HG02678 (cell line): Measurements from ENCODE around the gene PNMA1.

Source experiments
- ATAC-seq: cut with Tn5 transposase; IDR thresholded peaks from one replicate; pipeline ENCODE4 v1.9.1; 2021; ENCODE audit warnings: mild to moderate bottlenecking, moderate library complexity; ENCODE audit not compliant: unreplicated experiment

Gene PNMA1

GRCh38 chr14:73713803-73714655 lies at the start of gene PNMA1:
PNMA1 (minus strand) TSS chr14:73714384; CDS start chr14:73713639, 745 bp downstream.
- peak; percentile 76 for ATAC-seq

GRCh38 chr14:73763396-73763795 lies 49.2 kb upstream of the PNMA1 start:
- ATAC-seq: no peak

- ATAC-seq: peak; percentile 30
Observed at GRCh38 chr14:73762375-73762822, 48.2 kb upstream of the PNMA1 start.

DNA sequence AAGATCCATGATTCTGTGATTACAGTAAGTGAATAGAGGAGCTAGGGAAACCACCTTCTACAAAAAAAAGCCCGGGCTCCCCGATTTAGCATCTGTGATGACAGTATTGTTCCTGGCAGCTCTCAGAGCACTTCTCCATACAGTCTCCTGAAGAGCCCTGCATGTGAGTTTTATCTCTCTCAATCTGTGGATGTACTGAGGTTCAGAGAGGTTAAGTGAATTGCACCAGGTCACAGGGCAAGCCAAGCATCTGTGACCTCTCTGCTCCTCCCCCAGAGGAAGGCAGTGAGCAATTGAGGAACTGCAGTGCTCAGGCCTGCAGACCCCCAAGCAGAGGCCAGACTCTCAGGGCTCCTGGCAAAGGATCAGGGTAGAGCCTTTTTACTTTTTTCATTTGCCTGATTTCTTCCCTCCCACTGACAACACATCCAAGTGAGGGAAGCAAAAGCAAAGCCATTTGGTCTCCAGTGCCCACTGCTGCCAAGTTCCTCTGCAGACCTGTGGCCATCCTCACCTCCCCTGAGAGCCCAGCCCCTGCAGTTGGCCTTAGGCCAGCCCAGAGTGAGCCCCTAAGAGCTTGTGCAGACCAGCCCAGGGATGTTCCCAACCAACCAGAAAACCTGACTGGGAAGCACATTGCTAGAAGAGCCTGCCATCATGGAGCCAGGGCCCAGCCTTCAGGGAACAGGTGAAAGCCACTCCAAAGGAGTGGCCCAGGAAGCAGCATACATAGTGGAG lies 47.6 kb upstream of the PNMA1 start:
- ATAC-seq: no peak

DNA sequence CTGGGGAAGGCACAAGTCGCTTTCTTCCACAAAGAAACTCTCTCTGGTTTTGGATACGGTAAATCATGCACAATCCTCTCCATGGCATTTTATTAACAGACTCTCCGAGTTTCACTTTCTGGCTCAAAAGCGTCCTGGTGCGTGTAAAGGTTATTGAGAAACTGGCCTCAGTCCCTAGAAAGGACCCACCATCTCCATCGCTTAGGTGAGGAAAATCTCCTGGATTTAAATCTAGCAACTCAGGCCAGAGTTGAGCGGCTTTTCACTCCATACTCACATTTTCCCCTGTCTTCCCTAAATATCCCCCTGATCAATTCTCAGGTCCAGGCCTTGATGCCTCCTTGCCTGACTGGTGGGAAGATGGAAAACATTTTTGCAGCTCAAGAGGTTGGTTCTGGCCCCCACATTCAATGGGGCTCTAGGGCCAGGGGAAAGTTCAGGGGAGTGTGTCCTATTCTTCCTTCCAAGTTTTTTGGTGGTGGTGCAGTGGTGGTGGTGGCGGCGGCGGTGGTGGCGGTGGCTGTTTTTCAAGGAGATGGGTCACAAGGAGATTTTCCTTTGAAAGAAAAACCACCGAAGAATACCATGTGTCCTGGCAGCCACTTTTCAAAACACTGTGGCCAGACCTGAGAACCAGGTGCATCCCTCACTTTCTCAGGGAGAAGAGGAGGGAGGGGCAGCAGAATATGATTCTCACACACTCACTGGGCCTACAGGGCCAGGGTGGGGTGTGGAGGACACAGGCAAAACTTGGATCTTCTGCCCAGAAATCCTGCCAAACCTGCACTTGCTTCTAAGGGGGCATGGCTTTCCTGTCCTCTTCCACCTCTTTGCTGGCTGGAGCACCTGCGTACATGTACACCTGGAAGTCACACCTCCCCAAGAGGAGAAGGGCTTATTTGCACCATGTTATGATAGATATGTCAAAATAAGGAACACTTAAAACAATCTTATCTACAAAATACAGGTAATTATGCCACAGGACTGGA lies 46.7 kb upstream of the PNMA1 start:
- no peak for ATAC-seq

DNA sequence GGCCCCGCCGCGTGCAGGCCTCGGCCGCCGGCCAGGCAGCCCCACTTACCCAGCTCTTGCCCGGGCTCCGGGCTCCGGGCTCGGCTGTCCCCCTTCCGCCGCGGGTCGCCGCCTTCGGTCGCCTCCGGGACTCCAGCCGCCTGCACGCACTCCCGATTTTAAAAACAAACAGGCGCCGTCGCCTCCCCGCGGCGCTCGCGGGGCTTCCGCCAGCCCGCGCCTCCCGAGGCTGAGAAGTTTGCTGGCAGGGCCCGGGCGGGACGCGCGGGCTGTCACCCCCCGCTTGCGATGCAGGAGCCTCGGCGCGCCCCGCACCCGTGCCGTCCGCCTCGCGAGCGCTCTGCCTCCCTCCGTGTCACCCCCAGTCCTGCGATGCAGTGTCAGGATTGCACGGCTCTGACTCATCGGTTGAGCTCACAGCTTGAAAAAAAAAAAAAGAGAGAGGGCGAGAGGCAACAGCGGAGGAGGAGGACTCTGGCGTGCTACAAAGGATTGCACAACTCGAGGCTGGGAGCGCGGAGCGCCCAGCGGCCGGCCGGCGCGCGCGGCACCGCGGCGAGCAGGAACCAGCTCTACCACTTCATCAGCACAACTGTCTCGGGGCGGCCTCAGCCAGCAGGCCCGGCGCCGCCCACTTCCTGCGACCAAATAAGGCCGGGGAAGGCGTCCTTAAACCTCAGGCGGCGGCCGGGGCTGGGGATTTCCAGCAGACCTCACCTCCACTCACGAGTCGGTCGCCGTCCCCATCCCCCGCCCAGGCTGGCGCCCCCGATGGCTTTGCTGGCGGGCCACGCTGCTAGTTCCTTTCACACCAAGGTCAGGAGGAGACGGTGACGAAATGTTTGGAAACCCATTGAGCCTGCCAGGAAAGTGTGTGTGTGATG lies 45.8 kb upstream of the PNMA1 start:
- peak; percentile 62 for ATAC-seq

GRCh38 chr14:73759183-73759713 lies 45.1 kb upstream of the PNMA1 start:
- ATAC-seq: no peak

DNA sequence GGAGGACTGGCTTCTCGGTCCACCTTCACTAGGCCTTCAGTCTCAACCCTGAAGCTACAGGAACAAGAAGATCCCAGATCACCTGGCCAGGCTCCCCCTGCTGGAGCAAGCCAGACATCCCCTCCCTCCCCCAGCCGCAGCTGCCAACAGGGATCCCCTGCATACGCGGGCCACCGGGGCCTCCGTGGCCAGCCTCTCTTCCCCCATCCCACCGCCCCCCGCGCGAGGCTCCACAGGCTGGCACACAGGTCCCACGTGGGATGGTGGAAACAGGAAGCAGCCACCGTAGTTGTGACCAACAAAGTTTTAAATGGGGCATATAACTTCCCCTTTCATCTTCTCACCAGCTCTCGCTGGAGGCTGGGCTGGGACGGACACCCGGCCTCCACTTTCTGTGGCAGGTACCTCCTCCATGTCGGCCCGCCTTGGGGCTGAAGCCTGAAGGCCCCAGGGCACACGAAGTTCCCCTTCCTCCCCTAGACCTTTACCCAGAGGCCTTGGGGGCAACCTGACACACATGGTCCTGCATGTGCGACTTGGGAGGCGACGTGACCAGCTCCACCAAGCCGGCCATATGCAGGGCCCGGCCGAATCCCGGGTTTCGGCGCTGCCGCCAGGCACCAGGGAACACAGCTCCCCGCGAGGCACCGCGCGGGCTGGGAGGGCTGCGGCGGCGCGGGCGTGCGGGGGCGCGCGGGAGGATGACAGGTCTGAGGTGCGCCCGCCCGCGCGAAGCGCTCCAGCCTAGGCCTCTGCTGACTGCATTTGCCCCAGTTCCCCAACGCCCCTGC lies 44.4 kb upstream of the PNMA1 start:
- ATAC-seq: no peak

GRCh38 chr14:73757876-73758391 lies 43.8 kb upstream of the PNMA1 start:
- no peak for ATAC-seq

- ATAC-seq: no peak
Observed at GRCh38 chr14:73757381-73757780, 43.2 kb upstream of the PNMA1 start.

DNA sequence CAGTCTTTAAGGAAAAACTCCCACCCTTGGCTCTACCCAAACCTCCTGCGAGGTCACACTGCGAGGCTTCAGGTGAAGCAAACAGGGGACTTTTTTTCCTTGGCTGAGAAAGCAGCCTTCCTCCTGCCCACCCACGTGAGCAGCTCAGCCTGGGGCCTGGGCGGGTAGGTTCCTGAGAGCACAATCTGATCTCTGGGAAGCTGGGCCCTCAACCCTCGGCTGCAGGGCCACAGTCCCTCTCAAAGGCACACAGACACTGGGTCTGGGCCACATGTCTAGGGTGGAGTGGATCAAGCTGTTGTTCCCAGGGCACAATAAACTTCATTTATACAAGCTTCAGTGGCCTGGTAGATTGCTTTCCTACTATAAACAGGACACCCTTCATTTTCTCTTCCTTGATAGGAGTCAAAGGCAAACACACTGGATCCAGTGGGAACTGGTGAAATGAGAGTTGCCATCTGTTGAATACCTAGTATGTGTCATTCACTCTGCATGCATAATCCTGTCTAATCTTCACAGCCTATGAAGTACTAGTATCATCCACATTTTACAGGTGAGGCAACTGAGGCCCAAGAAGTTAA lies 41.3 kb upstream of the PNMA1 start:
- ATAC-seq: no peak

GRCh38 chr14:73754911-73755360 lies 40.8 kb upstream of the PNMA1 start:
- no peak for ATAC-seq

GRCh38 chr14:73753887-73754795 lies 40.0 kb upstream of the PNMA1 start:
- ATAC-seq: peak; percentile 48

DNA sequence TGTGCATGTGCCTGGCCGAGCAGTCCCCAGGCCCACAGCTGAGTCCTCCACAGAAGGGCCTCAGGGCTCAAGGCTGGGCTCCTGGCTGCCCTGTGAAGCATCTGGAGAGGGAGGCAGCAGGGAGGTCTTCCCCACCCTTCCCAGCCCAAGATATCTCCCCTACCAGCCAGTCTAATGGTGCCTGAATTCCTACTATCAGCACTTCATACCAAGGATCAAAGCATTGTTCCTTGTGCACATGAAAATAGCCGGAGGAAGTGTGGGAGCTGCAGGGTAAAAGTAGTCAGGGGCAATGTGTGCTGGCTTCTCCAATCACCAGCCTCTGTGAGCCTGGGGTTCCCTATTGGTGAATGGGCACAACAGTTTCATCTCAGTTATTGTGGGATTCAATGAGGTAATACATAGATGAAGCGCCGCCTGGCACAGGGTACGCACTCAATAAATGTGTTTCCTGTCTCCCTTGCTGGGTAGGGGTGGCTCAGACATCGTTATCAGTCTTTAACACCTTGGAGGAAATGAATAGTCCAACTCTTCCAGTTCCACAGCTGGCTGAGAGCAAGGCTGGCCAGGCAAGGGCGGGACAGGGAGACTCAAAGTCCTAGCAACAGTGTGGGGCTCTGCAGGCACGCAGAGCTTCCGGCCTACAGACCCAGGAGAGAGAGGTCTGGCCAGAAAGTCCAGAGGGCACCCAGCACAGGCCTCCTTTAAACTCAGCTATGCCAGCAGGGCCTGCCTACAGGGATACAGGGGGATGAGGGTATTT lies 39.1 kb upstream of the PNMA1 start:
- no peak for ATAC-seq

DNA sequence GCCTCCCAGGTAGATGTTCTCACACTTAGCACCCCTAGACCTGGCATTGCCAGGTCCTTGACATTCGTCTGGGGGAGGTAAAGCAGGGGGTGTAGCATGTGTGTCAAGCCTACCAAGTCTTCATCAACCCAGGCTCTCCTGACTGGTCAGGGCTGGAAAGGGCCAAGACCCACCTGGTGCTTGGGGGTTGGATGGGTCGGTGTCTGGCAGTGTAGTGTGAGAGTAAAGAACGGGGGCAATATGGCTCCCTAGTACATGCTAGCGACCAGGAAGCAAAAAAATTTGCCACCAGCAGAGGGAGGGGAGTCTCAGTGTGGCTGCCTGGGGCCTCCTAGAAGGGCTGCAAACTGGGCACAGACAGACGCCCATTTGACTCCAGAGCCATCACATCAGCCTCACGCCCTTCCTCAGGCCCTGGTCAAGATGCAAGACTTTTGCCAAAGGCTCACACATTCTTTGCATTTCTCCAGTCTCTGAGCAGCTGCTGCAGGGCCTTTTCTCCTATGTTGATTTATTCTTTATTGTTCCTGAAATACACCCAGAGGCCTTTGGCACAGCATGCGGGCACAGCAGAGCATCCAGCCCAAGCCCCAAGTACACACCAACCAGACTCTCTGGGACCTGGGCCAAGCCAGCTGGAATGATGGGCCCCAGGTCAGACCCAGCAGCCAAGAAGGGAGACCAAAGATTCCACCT lies 38.3 kb upstream of the PNMA1 start:
- no peak for ATAC-seq
